Measurements from ENCODE around the gene GPAM.
"Not testable (repeated sequence)": the region's sequence is repeated elsewhere in the genome, so short reads cannot be mapped to it uniquely, and the experiment has no call there.

The GPAM gene

GRCh38 chr10:112126901-112127300, 56.7 kb downstream of the GPAM start:
- ChIA-PET CTCF (interaction anchor here (2.2 kb wide), 1 partner anchor 10 kb away, joined by 16 read pairs; no protein-coding TSS in a partner anchor), POLR2A (no interaction called here)
- DNase-seq (ENCODE audit: extremely low spot score): no peak
- TF ChIP-seq FOXK2 (IDR thresholded peaks at IDR 0.05) (no peak), ARNT (IDR thresholded peaks at IDR 0.05) (no peak)

- CTCF ChIA-PET: interaction anchor here (1.0 kb wide), 1 partner anchor 11 kb away, joined by 3 read pairs; no protein-coding TSS in a partner anchor
- no peak for DNase-seq (ENCODE audit: extremely low spot score)
- TF ChIP-seq LEF1 (IDR thresholded peaks at IDR 0.05; ENCODE audit: borderline replicate concordance) (no peak), TARDBP (IDR thresholded peaks at IDR 0.05) (no peak), SP1 (IDR thresholded peaks at IDR 0.05) (no peak), HDGF (IDR thresholded peaks at IDR 0.05; ENCODE audit: borderline replicate concordance) (no peak), FOXM1 (IDR thresholded peaks at IDR 0.05; ENCODE audit: borderline replicate concordance) (no peak), BHLHE40 (IDR thresholded peaks at IDR 0.05; ENCODE audit: borderline replicate concordance) (no peak), FOXK2 (IDR thresholded peaks at IDR 0.05) (no peak), L3MBTL2 (conservative IDR thresholded peaks at IDR 0.05) (no peak), FOXA1 (IDR thresholded peaks at IDR 0.05) (no peak), ARNT (IDR thresholded peaks at IDR 0.05) (no peak), ZNF384 (IDR thresholded peaks at IDR 0.05) (no peak), PKNOX1 (IDR thresholded peaks at IDR 0.05) (no peak), CTBP1 (IDR thresholded peaks at IDR 0.05; ENCODE audit: borderline replicate concordance) (no peak), SUZ12 (IDR thresholded peaks at IDR 0.05) (no peak), NFRKB (IDR thresholded peaks at IDR 0.05) (no peak), ELF4 (IDR thresholded peaks at IDR 0.05) (no peak)
- POLR2A ChIA-PET: interaction anchor here (0.7 kb wide), 1 partner anchor 14 kb away, joined by 4 read pairs; no protein-coding TSS in a partner anchor
Observed at GRCh38 chr10:112126172-112126571, 57.4 kb downstream of the GPAM start.

- no peak for DNase-seq (ENCODE audit: extremely low spot score)
- ChIA-PET POLR2A (no interaction called here), CTCF (interaction anchor here (1.9 kb wide), 1 partner anchor 13 kb away, joined by 10 read pairs; no protein-coding TSS in a partner anchor)
- TF ChIP-seq ARNT (IDR thresholded peaks at IDR 0.05) (no peak), L3MBTL2 (conservative IDR thresholded peaks at IDR 0.05) (no peak), CTBP1 (IDR thresholded peaks at IDR 0.05; ENCODE audit: borderline replicate concordance) (no peak), NFRKB (IDR thresholded peaks at IDR 0.05) (no peak), TARDBP (IDR thresholded peaks at IDR 0.05) (no peak), SUZ12 (IDR thresholded peaks at IDR 0.05) (no peak), PKNOX1 (IDR thresholded peaks at IDR 0.05) (no peak), ZNF384 (IDR thresholded peaks at IDR 0.05) (no peak), FOXM1 (IDR thresholded peaks at IDR 0.05; ENCODE audit: borderline replicate concordance) (no peak), SP1 (IDR thresholded peaks at IDR 0.05) (no peak), BHLHE40 (IDR thresholded peaks at IDR 0.05; ENCODE audit: borderline replicate concordance) (no peak), ELF4 (IDR thresholded peaks at IDR 0.05) (no peak), HDGF (IDR thresholded peaks at IDR 0.05; ENCODE audit: borderline replicate concordance) (no peak), LEF1 (IDR thresholded peaks at IDR 0.05; ENCODE audit: borderline replicate concordance) (no peak), FOXA1 (IDR thresholded peaks at IDR 0.05) (no peak), FOXK2 (IDR thresholded peaks at IDR 0.05) (no peak)
Observed at GRCh38 chr10:112124866-112125265, 58.7 kb downstream of the GPAM start.

DNA sequence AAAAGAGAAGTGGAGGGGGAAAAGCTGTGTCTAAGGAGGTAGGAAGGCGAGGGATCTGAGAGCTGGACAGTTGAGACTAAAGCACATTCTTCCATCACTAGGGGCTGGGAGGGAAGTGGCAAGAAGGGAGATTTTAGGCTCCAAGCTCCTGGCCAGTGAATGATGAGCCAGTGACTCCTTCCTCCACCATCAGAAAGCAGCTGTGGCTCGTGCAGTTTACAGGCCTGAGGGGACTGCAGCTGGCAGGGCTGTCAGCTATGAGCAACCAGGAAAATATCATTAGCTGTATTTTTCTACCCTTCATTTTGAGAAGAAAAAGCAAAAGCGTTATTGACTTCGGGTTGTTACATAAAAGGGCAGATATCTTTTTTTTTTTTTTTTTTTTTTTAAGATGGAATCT, 60.7 kb downstream of the GPAM start:
- no peak for TF ChIP-seq LEF1 (IDR thresholded peaks at IDR 0.05; ENCODE audit: borderline replicate concordance)
- TF ChIP-seq ARNT (IDR thresholded peaks at IDR 0.05): no peak
- TF ChIP-seq TARDBP (IDR thresholded peaks at IDR 0.05): no peak
- no peak for TF ChIP-seq FOXK2 (IDR thresholded peaks at IDR 0.05)
- no peak for TF ChIP-seq ZNF384 (IDR thresholded peaks at IDR 0.05)
- no peak for TF ChIP-seq HDGF (IDR thresholded peaks at IDR 0.05; ENCODE audit: borderline replicate concordance)
- no peak for TF ChIP-seq SUZ12 (IDR thresholded peaks at IDR 0.05)
- TF ChIP-seq ELF4 (IDR thresholded peaks at IDR 0.05): no peak
- no peak for TF ChIP-seq CTBP1 (IDR thresholded peaks at IDR 0.05; ENCODE audit: borderline replicate concordance)
- TF ChIP-seq BHLHE40 (IDR thresholded peaks at IDR 0.05; ENCODE audit: borderline replicate concordance): no peak
- no peak for TF ChIP-seq PKNOX1 (IDR thresholded peaks at IDR 0.05)
- TF ChIP-seq L3MBTL2 (conservative IDR thresholded peaks at IDR 0.05): no peak
- TF ChIP-seq FOXA1 (IDR thresholded peaks at IDR 0.05): no peak
- no peak for TF ChIP-seq FOXM1 (IDR thresholded peaks at IDR 0.05; ENCODE audit: borderline replicate concordance)
- TF ChIP-seq NFRKB (IDR thresholded peaks at IDR 0.05): no peak
- TF ChIP-seq SP1 (IDR thresholded peaks at IDR 0.05): no peak
- POLR2A ChIA-PET: no interaction called here
- no peak for DNase-seq (ENCODE audit: extremely low spot score)
- CTCF ChIA-PET: interaction anchor here (0.6 to 1.0 kb wide), 3 partner anchors 15 to 139 kb away, joined by 3 to 8 read pairs (median 3); no protein-coding TSS in a partner anchor

- CTCF ChIA-PET: no interaction called here
- POLR2A ChIA-PET: no interaction called here
- TF ChIP-seq SP1 (IDR thresholded peaks at IDR 0.05) (no peak), ARNT (IDR thresholded peaks at IDR 0.05) (no peak), HDGF (IDR thresholded peaks at IDR 0.05; ENCODE audit: borderline replicate concordance) (no peak), NFRKB (IDR thresholded peaks at IDR 0.05) (no peak), FOXA1 (IDR thresholded peaks at IDR 0.05) (no peak)
- no peak for DNase-seq (ENCODE audit: extremely low spot score)
Observed at GRCh38 chr10:112120491-112120890, 63.1 kb downstream of the GPAM start.

GRCh38 chr10:112115781-112116385, 67.7 kb downstream of the GPAM start:
- ChIA-PET POLR2A (interaction anchor here (0.5 kb wide), 1 partner anchor 136 kb away, joined by 3 read pairs; no protein-coding TSS in a partner anchor), CTCF (interaction anchor here (0.7 to 5.2 kb wide), 4 partner anchors 17 to 193 kb away, joined by 3 to 32 read pairs (median 4); no protein-coding TSS in a partner anchor)
- TF ChIP-seq L3MBTL2 (conservative IDR thresholded peaks at IDR 0.05) (no peak), ELF4 (IDR thresholded peaks at IDR 0.05) (no peak), SUZ12 (IDR thresholded peaks at IDR 0.05) (no peak), SP1 (IDR thresholded peaks at IDR 0.05) (no peak), FOXA1 (IDR thresholded peaks at IDR 0.05) (no peak), FOXK2 (IDR thresholded peaks at IDR 0.05) (no peak), FOXM1 (IDR thresholded peaks at IDR 0.05; ENCODE audit: borderline replicate concordance) (no peak), ARNT (IDR thresholded peaks at IDR 0.05) (no peak)
- DNase-seq (ENCODE audit: extremely low spot score): peak; percentile 83

DNA sequence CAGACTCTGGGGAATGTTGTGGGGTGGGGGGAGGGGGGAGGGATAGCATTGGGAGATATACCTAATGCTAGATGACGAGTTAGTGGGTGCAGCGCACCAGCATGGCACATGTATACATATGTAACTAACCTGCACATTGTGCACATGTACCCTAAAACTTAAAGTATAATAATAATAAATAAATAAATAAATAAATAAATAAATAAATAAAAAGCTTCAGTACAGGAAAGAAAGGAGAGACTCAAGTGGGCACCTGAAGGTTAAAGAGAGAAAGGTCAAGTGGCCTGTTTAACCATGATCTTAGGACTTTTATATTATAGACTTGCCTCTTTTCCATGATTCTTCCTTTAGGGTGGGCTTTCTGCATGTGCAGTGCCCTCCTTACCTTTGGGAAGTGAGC, 73.8 kb downstream of the GPAM start:
- DNase-seq (ENCODE audit: extremely low spot score); CTCF ChIA-PET; POLR2A ChIA-PET: not testable (repeated sequence)

Data from HEK293T (cell line).